BLaER1 (cell line): Measurements from ENCODE around the gene PLEKHJ1.

Source experiments
- H3K27ac ChIP-seq: shearing (Covaris generic); formaldehyde crosslinking; 2 replicates; pipeline ENCODE4 v1.8.1; 2022
- H3K27me3 ChIP-seq: shearing (Covaris generic); formaldehyde crosslinking; 2 replicates; pipeline ENCODE4 v1.8.1; 2022
- H3K36me3 ChIP-seq: shearing (Covaris generic); formaldehyde crosslinking; 2 replicates; pipeline ENCODE4 v1.8.1; 2022
- H3K4me1 ChIP-seq: shearing (Covaris generic); formaldehyde crosslinking; 2 replicates; pipeline ENCODE4 v1.8.1; 2022
- H3K4me2 ChIP-seq: shearing (Covaris generic); formaldehyde crosslinking; 2 replicates; pipeline ENCODE4 v1.8.1; 2022
- H3K4me3 ChIP-seq: shearing (Covaris generic); formaldehyde crosslinking; 2 replicates; pipeline ENCODE4 v1.8.1; 2022
- H3K9ac ChIP-seq: shearing (Covaris generic); formaldehyde crosslinking; 2 replicates; pipeline ENCODE4 v1.8.1; 2022
- H3K9me3 ChIP-seq: shearing (Covaris generic); formaldehyde crosslinking; 2 replicates; pipeline ENCODE4 v1.8.1; 2022
- H4K20me1 ChIP-seq: shearing (Covaris generic); formaldehyde crosslinking; 2 replicates; pipeline ENCODE4 v1.8.1; 2022
- Cebpa-rat ChIP-seq: shearing (Covaris generic); IDR thresholded peaks from 2 replicates; pipeline ENCODE4 v1.8.1; 2022

PLEKHJ1 gene

GRCh38 chr19:2276429-2276986 lies 40.4 kb upstream of the PLEKHJ1 start:
- Histone ChIP-seq H3K4me2 (peak overlapping the region; percentile 99; the same call in 1 of the 2 replicates), H3K9ac (no peak overlapping the region), H4K20me1 (peaks cover 94% of the 10 kb centered on the region), H3K4me3 (no peak overlapping the region), H3K4me1 (peaks cover 92% of the 10 kb centered on the region), H3K27ac (no peak overlapping the region), H3K9me3 (no peaks in the 10 kb centered on the region), H3K27me3 (no peaks in the 10 kb centered on the region), H3K36me3 (peaks cover 37% of the 10 kb centered on the region)
- no peak for TF ChIP-seq Cebpa-rat

- Histone ChIP-seq H3K36me3 (peaks cover 41% of the 10 kb centered on the region), H3K9ac (no peak overlapping the region), H4K20me1 (peaks cover 98% of the 10 kb centered on the region), H3K27ac (no peak overlapping the region), H3K4me2 (peak overlapping the region; percentile 99), H3K9me3 (no peaks in the 10 kb centered on the region), H3K4me3 (no peak overlapping the region), H3K27me3 (no peaks in the 10 kb centered on the region), H3K4me1 (peaks cover 90% of the 10 kb centered on the region)
- TF ChIP-seq Cebpa-rat = no peak
These were observed 39.7 kb upstream of the PLEKHJ1 start for GRCh38 chr19:2275588-2276428.

- H3K9me3 ChIP-seq = no peaks in the 10 kb centered on the region
- no peaks in the 10 kb centered on the region for H3K27me3 ChIP-seq
- H3K4me3 ChIP-seq = no peak overlapping the region
- peaks cover 41% of the 10 kb centered on the region for H3K36me3 ChIP-seq
- TF ChIP-seq Cebpa-rat = no peak
- peaks cover 82% of the 10 kb centered on the region for H3K4me1 ChIP-seq
- no peak overlapping the region for H3K9ac ChIP-seq
- 0 out of 2 replicates have a peak overlapping the region, but pooled peaks have one; percentile 9 for H3K27ac ChIP-seq
- peak overlapping the region; percentile 99 for H3K4me2 ChIP-seq
- H4K20me1 ChIP-seq = peaks cover 98% of the 10 kb centered on the region
These were observed 38.9 kb upstream of the PLEKHJ1 start for GRCh38 chr19:2274931-2275535.

GRCh38 chr19:2274185-2274711 lies 38.1 kb upstream of the PLEKHJ1 start:
- H3K4me2 ChIP-seq = peak overlapping the region; percentile 99
- H3K9me3 ChIP-seq = no peaks in the 10 kb centered on the region
- H3K4me1 ChIP-seq = peaks cover 77% of the 10 kb centered on the region
- no peak for TF ChIP-seq Cebpa-rat
- H3K27ac ChIP-seq = peak overlapping the region; percentile 42
- H4K20me1 ChIP-seq = peaks cover 97% of the 10 kb centered on the region
- peak overlapping the region; percentile 99; the same call in 1 of the 2 replicates for H3K4me3 ChIP-seq
- H3K27me3 ChIP-seq = no peaks in the 10 kb centered on the region
- peaks cover 41% of the 10 kb centered on the region for H3K36me3 ChIP-seq
- no peak overlapping the region for H3K9ac ChIP-seq

- H3K4me2 ChIP-seq = peak overlapping the region; percentile 99
- H3K9ac ChIP-seq = peak overlapping the region; percentile 99
- H3K9me3 ChIP-seq = no peaks in the 10 kb centered on the region
- peaks cover 90% of the 10 kb centered on the region for H4K20me1 ChIP-seq
- H3K27me3 ChIP-seq = no peaks in the 10 kb centered on the region
- H3K4me3 ChIP-seq = peak overlapping the region; percentile 99
- peaks cover 74% of the 10 kb centered on the region for H3K4me1 ChIP-seq
- H3K36me3 ChIP-seq = peaks cover 41% of the 10 kb centered on the region
- no peak for TF ChIP-seq Cebpa-rat
- H3K27ac ChIP-seq = peak overlapping the region; percentile 99
These were observed 37.4 kb upstream of the PLEKHJ1 start for GRCh38 chr19:2273356-2274184.

GRCh38 chr19:2271234-2272103 lies 35.3 kb upstream of the PLEKHJ1 start:
- Histone ChIP-seq H3K9me3 (no peaks in the 10 kb centered on the region), H4K20me1 (peaks cover 71% of the 10 kb centered on the region), H3K4me3 (peak overlapping the region; percentile 99), H3K4me2 (peak overlapping the region; percentile 99), H3K4me1 (peaks cover 75% of the 10 kb centered on the region), H3K27me3 (no peaks in the 10 kb centered on the region), H3K27ac (peak overlapping the region; percentile 99), H3K36me3 (peaks cover 38% of the 10 kb centered on the region), H3K9ac (peak overlapping the region; percentile 99)
- no peak for TF ChIP-seq Cebpa-rat

- no peaks in the 10 kb centered on the region for H3K9me3 ChIP-seq
- no peaks in the 10 kb centered on the region for H3K27me3 ChIP-seq
- H3K27ac ChIP-seq = peak overlapping the region; percentile 99
- peaks cover 63% of the 10 kb centered on the region for H4K20me1 ChIP-seq
- H3K36me3 ChIP-seq = peaks cover 29% of the 10 kb centered on the region
- H3K9ac ChIP-seq = peak overlapping the region; percentile 99
- H3K4me1 ChIP-seq = peaks cover 75% of the 10 kb centered on the region
- H3K4me2 ChIP-seq = peak overlapping the region; percentile 99
- peak; percentile 58; the same call in 1 of the 2 replicates for TF ChIP-seq Cebpa-rat
- peak overlapping the region; percentile 99 for H3K4me3 ChIP-seq
These were observed 34.5 kb upstream of the PLEKHJ1 start for GRCh38 chr19:2270423-2271233.

GRCh38 chr19:2270157-2270422 lies 34.0 kb upstream of the PLEKHJ1 start:
- Histone ChIP-seq H3K4me3 (peak overlapping the region; percentile 99), H3K9ac (peak overlapping the region; percentile 99), H3K27me3 (no peaks in the 10 kb centered on the region), H3K9me3 (no peaks in the 10 kb centered on the region), H3K27ac (peak overlapping the region; percentile 99), H3K4me1 (peaks cover 75% of the 10 kb centered on the region), H4K20me1 (peaks cover 58% of the 10 kb centered on the region), H3K4me2 (peak overlapping the region; percentile 67), H3K36me3 (peaks cover 24% of the 10 kb centered on the region)
- TF ChIP-seq Cebpa-rat = no peak
